Measurements from ENCODE around the gene PGM5. TPM values are rescaled to one million over a fixed set of nuclear protein-coding genes. Genes with fewer than 3 reads are reported as not detected.

Gene PGM5
- total and polyA plus RNA-seq, 4 donors: 4.3 to 51.7 (median 12.0) TPM

DNA sequence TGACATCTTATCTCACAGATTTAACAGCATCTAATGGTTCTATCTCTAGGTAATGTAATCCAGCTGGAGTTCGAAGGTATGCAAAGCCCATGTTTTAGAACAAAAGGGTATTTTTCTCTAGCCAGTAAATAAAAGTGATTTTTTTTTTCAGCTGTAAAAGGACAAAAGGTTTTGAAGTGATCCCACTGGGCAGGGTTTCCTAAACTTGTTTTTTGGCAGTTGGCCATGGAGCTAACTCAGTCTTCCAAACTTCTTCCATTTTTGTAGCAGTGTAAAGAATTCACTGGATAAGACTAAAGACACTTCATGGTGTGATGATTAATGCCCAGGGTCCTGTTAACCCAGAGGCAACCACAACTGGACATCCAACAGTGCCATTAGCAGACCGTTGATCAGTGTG lies 120.4 kb downstream of the PGM5 start:
- H3K4me1 ChIP-seq (ENCODE audit: control insufficient read depth in 5 of 5, insufficient read depth in 5 of 5, low read length in 5 of 5): peaks cover 0 to 28% (median 16%) of the 10 kb centered on the region in 5 donors
- peaks cover 0 to 6% (median 4%) of the 10 kb centered on the region in 4 donors for H3K36me3 ChIP-seq (ENCODE audit: control insufficient read depth in 4 of 4, insufficient read depth in 4 of 4, low read length in 4 of 4)
- WGBS, 2 donors: 54 to 67% methylated on average over 2 of the region's 2 CpGs
- TF ChIP-seq, protein P1, sequence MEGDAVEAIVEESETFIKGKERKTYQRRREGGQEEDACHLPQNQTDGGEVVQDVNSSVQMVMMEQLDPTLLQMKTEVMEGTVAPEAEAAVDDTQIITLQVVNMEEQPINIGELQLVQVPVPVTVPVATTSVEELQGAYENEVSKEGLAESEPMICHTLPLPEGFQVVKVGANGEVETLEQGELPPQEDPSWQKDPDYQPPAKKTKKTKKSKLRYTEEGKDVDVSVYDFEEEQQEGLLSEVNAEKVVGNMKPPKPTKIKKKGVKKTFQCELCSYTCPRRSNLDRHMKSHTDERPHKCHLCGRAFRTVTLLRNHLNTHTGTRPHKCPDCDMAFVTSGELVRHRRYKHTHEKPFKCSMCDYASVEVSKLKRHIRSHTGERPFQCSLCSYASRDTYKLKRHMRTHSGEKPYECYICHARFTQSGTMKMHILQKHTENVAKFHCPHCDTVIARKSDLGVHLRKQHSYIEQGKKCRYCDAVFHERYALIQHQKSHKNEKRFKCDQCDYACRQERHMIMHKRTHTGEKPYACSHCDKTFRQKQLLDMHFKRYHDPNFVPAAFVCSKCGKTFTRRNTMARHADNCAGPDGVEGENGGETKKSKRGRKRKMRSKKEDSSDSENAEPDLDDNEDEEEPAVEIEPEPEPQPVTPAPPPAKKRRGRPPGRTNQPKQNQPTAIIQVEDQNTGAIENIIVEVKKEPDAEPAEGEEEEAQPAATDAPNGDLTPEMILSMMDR (IDR thresholded peaks at IDR 0.05; ENCODE audit: control extremely low read depth, extremely low read depth): no peak
- H3K27ac ChIP-seq (ENCODE audit: low read depth in 1 of 2, low read length in 1 of 2): no peak overlapping the region
- ATAC-seq (ENCODE audit: insufficient read depth, low FRiP score): no peak
- no peaks in the 10 kb centered on the region for H3K9me3 ChIP-seq (ENCODE audit: control insufficient read depth in 4 of 4, insufficient read depth in 3 of 4, low read length in 3 of 4)
- no peaks in the 10 kb centered on the region for H3K27me3 ChIP-seq (ENCODE audit: control insufficient read depth in 3 of 3, insufficient read depth in 3 of 3, low read length in 2 of 3)
- no peak overlapping the region for H3K4me3 ChIP-seq
- no peak overlapping the region for H3K9ac ChIP-seq (ENCODE audit: insufficient read depth in 1 of 2, low read length in 2 of 2)
- DNase-seq: peak in 2 of 3 donors; percentile 63 to 80

DNA sequence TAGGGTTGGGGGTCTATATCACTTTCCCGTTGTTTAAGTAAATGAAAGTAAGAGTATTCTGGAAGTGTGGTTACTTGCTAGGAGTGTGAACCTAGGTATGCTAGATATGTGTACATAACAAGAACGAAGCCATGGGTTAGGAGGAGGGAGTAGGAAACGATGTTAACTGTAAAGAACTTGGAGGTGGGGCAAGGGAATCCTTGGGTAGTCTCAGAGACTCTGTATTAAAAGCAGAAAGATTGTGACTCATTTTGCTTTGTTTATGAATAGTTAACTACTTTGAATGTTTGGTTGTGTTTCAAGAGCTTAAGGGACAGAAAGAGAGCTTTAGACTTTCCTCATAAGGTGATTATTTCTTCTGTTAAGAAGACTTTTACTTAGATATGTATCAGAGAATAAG lies 124.4 kb downstream of the PGM5 start:
- ATAC-seq (ENCODE audit: insufficient read depth, low FRiP score) (no peak), DNase-seq (peak in 1 of 3 donors; percentile 14)
- Histone ChIP-seq H3K9me3 (ENCODE audit: control insufficient read depth in 4 of 4, insufficient read depth in 3 of 4, low read length in 3 of 4) (peaks cover 0 to 4% (median 1%) of the 10 kb centered on the region in 4 donors), H3K27ac (ENCODE audit: low read depth in 1 of 2, low read length in 1 of 2) (peak overlapping the region in 1 of 2 donors; percentile 9), H3K27me3 (ENCODE audit: control insufficient read depth in 3 of 3, insufficient read depth in 3 of 3, low read length in 2 of 3) (no peaks in the 10 kb centered on the region), H3K4me1 (ENCODE audit: control insufficient read depth in 5 of 5, insufficient read depth in 5 of 5, low read length in 5 of 5) (peaks cover 0 to 34% (median 14%) of the 10 kb centered on the region in 5 donors), H3K36me3 (ENCODE audit: control insufficient read depth in 4 of 4, insufficient read depth in 4 of 4, low read length in 4 of 4) (peaks cover 0 to 26% (median 21%) of the 10 kb centered on the region in 4 donors), H3K9ac (ENCODE audit: insufficient read depth in 1 of 2, low read length in 2 of 2) (no peak overlapping the region), H3K4me3 (no peak overlapping the region)
- TF ChIP-seq, protein P1 (IDR thresholded peaks at IDR 0.05; ENCODE audit: control extremely low read depth, extremely low read depth): no peak
- 50 to 64% methylated on average over 3 of the region's 3 CpGs for WGBS, 2 donors

DNA sequence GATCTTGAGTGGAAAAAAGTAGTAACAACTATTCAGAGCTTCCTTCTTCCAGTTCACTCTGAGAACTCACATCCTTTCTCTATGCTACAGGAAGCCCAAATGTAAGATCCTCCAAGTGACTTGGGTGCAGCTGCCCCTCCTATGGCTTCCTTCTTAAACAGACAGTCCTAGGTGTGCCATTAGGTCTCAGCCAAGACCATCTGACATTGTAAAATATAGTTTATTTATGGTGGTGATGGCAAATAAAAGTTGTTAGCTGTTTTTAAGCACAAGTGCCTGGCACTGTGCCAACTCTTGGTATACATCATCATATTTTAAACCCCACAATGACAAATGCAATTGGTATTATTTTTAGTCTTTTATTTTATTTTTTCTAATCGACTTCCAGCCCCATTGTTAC lies 126.1 kb downstream of the PGM5 start:
- Histone ChIP-seq H3K9ac (ENCODE audit: insufficient read depth in 1 of 2, low read length in 2 of 2) (no peak overlapping the region), H3K9me3 (ENCODE audit: control insufficient read depth in 4 of 4, insufficient read depth in 3 of 4, low read length in 3 of 4) (peaks cover 0 to 6% (median 4%) of the 10 kb centered on the region in 4 donors), H3K27me3 (ENCODE audit: control insufficient read depth in 3 of 3, insufficient read depth in 3 of 3, low read length in 2 of 3) (no peaks in the 10 kb centered on the region), H3K4me1 (ENCODE audit: control insufficient read depth in 5 of 5, insufficient read depth in 5 of 5, low read length in 5 of 5) (peaks cover 0 to 19% (median 0%) of the 10 kb centered on the region in 5 donors), H3K4me3 (no peak overlapping the region), H3K27ac (ENCODE audit: low read depth in 1 of 2, low read length in 1 of 2) (no peak overlapping the region), H3K36me3 (ENCODE audit: control insufficient read depth in 4 of 4, insufficient read depth in 4 of 4, low read length in 4 of 4) (peaks cover 0 to 33% (median 32%) of the 10 kb centered on the region in 4 donors)
- DNase-seq (peak in 1 of 3 donors; percentile 20), ATAC-seq (ENCODE audit: insufficient read depth, low FRiP score) (no peak)
- TF ChIP-seq, protein P1 (IDR thresholded peaks at IDR 0.05; ENCODE audit: control extremely low read depth, extremely low read depth): no peak
- 31 to 75% methylated on average over 1 of the region's 1 CpG for WGBS, 2 donors

DNA sequence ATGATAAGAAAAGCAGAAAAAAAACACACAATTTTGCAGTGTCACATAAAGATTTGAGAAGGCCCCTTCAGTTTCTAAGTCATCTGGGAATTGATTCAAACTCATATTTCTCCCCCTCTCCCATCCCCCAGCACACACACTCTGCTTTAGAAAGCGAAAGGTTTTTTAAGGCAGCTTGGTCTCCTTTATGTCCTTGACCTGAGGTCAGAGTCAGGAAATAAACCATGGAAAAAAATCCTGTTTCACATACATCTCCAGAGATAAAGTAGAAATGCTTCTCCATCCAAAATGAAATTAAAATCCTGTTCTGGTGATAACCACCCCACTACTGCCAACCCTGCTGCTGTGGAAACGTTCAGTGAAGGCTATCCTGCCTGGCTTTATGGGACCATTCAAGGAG lies 131.7 kb downstream of the PGM5 start:
- ATAC-seq (ENCODE audit: insufficient read depth, low FRiP score): no peak

More for the DNA sequence above, 131.7 kb downstream of the PGM5 start:
- H3K4me3 ChIP-seq: no peak overlapping the region
- WGBS, 2 donors: 62 to 80% methylated on average over 2 of the region's 2 CpGs
- H3K9me3 ChIP-seq (ENCODE audit: control insufficient read depth in 4 of 4, insufficient read depth in 3 of 4, low read length in 3 of 4): peaks cover 0 to 6% (median 4%) of the 10 kb centered on the region in 4 donors
- peaks cover 0 to 18% (median 2%) of the 10 kb centered on the region in 5 donors for H3K4me1 ChIP-seq (ENCODE audit: control insufficient read depth in 5 of 5, insufficient read depth in 5 of 5, low read length in 5 of 5)
- peak in 1 of 3 donors; percentile 47 for DNase-seq
- no peak overlapping the region for H3K9ac ChIP-seq (ENCODE audit: insufficient read depth in 1 of 2, low read length in 2 of 2)
- TF ChIP-seq, protein P1 (IDR thresholded peaks at IDR 0.05; ENCODE audit: control extremely low read depth, extremely low read depth): no peak
- no peaks in the 10 kb centered on the region for H3K27me3 ChIP-seq (ENCODE audit: control insufficient read depth in 3 of 3, insufficient read depth in 3 of 3, low read length in 2 of 3)
- peaks cover 0 to 34% (median 28%) of the 10 kb centered on the region in 4 donors for H3K36me3 ChIP-seq (ENCODE audit: control insufficient read depth in 4 of 4, insufficient read depth in 4 of 4, low read length in 4 of 4)
- peak overlapping the region in 1 of 2 donors; percentile 24 for H3K27ac ChIP-seq (ENCODE audit: low read depth in 1 of 2, low read length in 1 of 2)

Measured in lung (tissue), 12 donors.